RKO (cell line): Measurements from ENCODE around the gene PRR9.
"Not testable (repeated sequence)": the region's sequence is repeated elsewhere in the genome, so short reads cannot be mapped to it uniquely, and the experiment has no call there.

Experiments
- DNase-seq: peaks from one replicate; pipeline ENCODE4 v3.0.0-alpha.2; 2016; ENCODE audit warnings: low spot score

Gene PRR9

GRCh38 chr1:153229076-153229829 lies 11.9 kb downstream of the PRR9 start:
- DNase-seq, result not testable (repeated sequence)

- DNase-seq, result no peak
These were observed 14.0 kb downstream of the PRR9 start for GRCh38 chr1:153231363-153231762.

- DNase-seq, result no peak
These were observed 14.4 kb downstream of the PRR9 start for GRCh38 chr1:153231785-153232184.

- DNase-seq, result no peak
These were observed 15.2 kb downstream of the PRR9 start for GRCh38 chr1:153232553-153232952.

GRCh38 chr1:153233448-153233847 lies 16.1 kb downstream of the PRR9 start:
- DNase-seq, result no peak

GRCh38 chr1:153238527-153238926 lies 21.1 kb downstream of the PRR9 start:
- DNase-seq, result peak; percentile 29

GRCh38 chr1:153242160-153242559 lies 24.8 kb downstream of the PRR9 start:
- DNase-seq, result no peak

- DNase-seq, result no peak
These were observed 28.1 kb downstream of the PRR9 start for GRCh38 chr1:153245466-153245865.

- no peak for DNase-seq
These were observed 28.6 kb downstream of the PRR9 start for GRCh38 chr1:153246018-153246417.

GRCh38 chr1:153246825-153247224 lies 29.4 kb downstream of the PRR9 start:
- no peak for DNase-seq

GRCh38 chr1:153248176-153248879 lies 30.9 kb downstream of the PRR9 start:
- no peak for DNase-seq

- DNase-seq, result no peak
These were observed 32.8 kb downstream of the PRR9 start for GRCh38 chr1:153250166-153250565.

GRCh38 chr1:153251087-153251486 lies 33.7 kb downstream of the PRR9 start:
- DNase-seq, result no peak

GRCh38 chr1:153251562-153251961 lies 34.2 kb downstream of the PRR9 start:
- no peak for DNase-seq

- DNase-seq, result no peak
These were observed 34.6 kb downstream of the PRR9 start for GRCh38 chr1:153251988-153252387.

- DNase-seq, result no peak
These were observed 35.7 kb downstream of the PRR9 start for GRCh38 chr1:153253076-153253475.

GRCh38 chr1:153253693-153254092 lies 36.3 kb downstream of the PRR9 start:
- DNase-seq, result no peak

- no peak for DNase-seq
These were observed 42.0 kb downstream of the PRR9 start, which contains the start of gene LORICRIN for GRCh38 chr1:153259387-153259786. Gene LORICRIN (plus strand): TSS chr1:153259687. CDS start chr1:153260950, 1,263 bp downstream.

- no peak for DNase-seq
These were observed 43.3 kb downstream of the PRR9 start for GRCh38 chr1:153260585-153261280.

GRCh38 chr1:153261281-153262069 lies 44.1 kb downstream of the PRR9 start:
- no peak for DNase-seq

GRCh38 chr1:153262070-153262366 lies 44.6 kb downstream of the PRR9 start:
- DNase-seq, result no peak

GRCh38 chr1:153262462-153263157 lies 45.2 kb downstream of the PRR9 start:
- DNase-seq, result no peak
